Measurements from ENCODE around the gene SLC9A8. TPM values are rescaled to one million over a fixed set of nuclear protein-coding genes. Genes with fewer than 3 reads are reported as not detected.
"Not testable (repeated sequence)": the region's sequence is repeated elsewhere in the genome, so short reads cannot be mapped to it uniquely, and the experiment has no call there.

SLC9A8 gene
- total and polyA plus RNA-seq, 4 experiments from 2014 or later, result 3.4 to 25.6 (median 16.9) TPM

DNA sequence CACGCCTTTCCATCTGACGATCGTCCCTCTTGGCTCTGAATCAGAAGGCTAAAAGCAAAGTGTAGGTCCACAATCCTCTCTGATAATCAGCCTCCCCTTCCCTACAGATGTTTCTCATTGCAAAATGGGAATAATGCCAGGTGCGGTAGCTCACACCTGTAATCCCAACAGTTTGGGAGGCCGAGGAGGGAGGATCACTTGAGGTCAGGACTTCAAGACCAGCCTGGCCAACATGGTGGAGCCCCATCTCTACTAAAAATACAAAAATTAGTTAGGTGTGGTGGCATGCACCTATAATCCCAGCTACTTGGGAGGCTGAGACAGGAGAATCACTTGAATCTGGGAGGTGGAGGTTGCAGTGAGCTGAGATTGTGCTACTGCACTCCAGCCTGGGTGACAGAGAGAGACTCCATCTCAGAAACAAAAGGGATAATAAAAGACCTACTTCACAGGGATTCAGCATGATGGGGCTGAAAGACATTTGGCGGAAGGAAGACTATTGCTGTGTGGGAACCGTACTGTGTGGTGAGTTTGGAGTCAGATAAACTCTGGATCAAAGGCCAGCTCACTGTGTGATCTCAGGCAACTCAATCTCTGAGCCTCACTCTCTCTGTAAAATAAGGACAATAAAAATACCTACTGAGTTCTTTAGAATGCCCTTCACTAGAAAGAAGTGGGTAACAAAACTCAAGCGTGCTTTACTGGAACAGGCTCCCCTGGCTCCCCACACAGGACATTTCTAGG is 15.9 kb upstream of the SLC9A8 start:
- H3K36me3 ChIP-seq (ENCODE audit: insufficient read depth, low read length), result no peaks in the 10 kb centered on the region
- no peaks in the 10 kb centered on the region for H3K36me3 Mint-ChIP-seq
- H3K9me3 Mint-ChIP-seq, result no peaks in the 10 kb centered on the region
- H3K27me3 Mint-ChIP-seq, result peaks cover 9 to 13% of the 10 kb centered on the region in 2 donors
- H3K27me3 ChIP-seq (ENCODE audit: insufficient read depth, low read length), result no peaks in the 10 kb centered on the region
- H3K27ac ChIP-seq (ENCODE audit: low read depth, low read length), result no peak overlapping the region
- ChIA-PET POLR2A (ENCODE audit: partially characterized antibody) (no interaction called here), CTCF (ENCODE audit: partially characterized antibody) (no interaction called here)
- intact Hi-C loops (cut with micrococcal nuclease), result no loop called here
- peak overlapping the region in 2 of 7 donors; percentile 17 to 71 for H3K27ac Mint-ChIP-seq
- peaks cover 17% of the 10 kb centered on the region for H3K4me1 ChIP-seq (ENCODE audit: insufficient read depth, low read length)
- H3K4me3 Mint-ChIP-seq, result no peak overlapping the region
- H3K4me3 ChIP-seq (ENCODE audit: low read length in 2 of 2), result no peak overlapping the region
- H3K4me1 Mint-ChIP-seq, result peaks cover 10 to 18% (median 16%) of the 10 kb centered on the region in 4 donors
- no peaks in the 10 kb centered on the region for H3K9me3 ChIP-seq (ENCODE audit: control insufficient read depth in 1 of 2, low read length in 2 of 2)
- DNase-seq, result no peak

DNA sequence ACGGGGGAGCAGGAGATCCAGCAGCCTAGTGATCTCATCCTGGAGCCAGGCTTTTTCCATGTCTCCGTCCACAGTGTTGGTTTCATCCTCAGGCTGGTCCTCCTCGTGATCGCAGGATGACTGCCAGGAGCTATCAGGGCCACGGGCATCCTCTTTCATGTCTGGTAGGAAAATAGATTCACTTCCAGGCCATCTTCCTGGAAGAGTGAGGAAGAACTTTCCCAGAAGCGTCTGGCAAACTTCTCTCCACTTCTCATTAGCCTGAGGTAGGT is 15.3 kb upstream of the SLC9A8 start:
- Histone ChIP-seq H3K27me3 (ENCODE audit: insufficient read depth, low read length) (no peaks in the 10 kb centered on the region), H3K36me3 (ENCODE audit: insufficient read depth, low read length) (no peaks in the 10 kb centered on the region), H3K4me1 (ENCODE audit: insufficient read depth, low read length) (peaks cover 22% of the 10 kb centered on the region), H3K9me3 (ENCODE audit: control insufficient read depth in 1 of 2, low read length in 2 of 2) (no peaks in the 10 kb centered on the region), H3K27ac (ENCODE audit: low read depth, low read length) (no peak overlapping the region), H3K4me3 (ENCODE audit: low read length in 2 of 2) (no peak overlapping the region)
- Mint-ChIP-seq H3K4me3 (no peak overlapping the region), H3K9me3 (no peaks in the 10 kb centered on the region), H3K36me3 (no peaks in the 10 kb centered on the region), H3K27me3 (peaks cover 9 to 13% of the 10 kb centered on the region in 2 donors), H3K4me1 (peaks cover 10 to 23% (median 16%) of the 10 kb centered on the region in 4 donors), H3K27ac (no peak overlapping the region)
- ChIA-PET POLR2A (ENCODE audit: partially characterized antibody) (no interaction called here), CTCF (ENCODE audit: partially characterized antibody) (no interaction called here)
- intact Hi-C loops (cut with micrococcal nuclease), result no loop called here
- DNase-seq, result no peak

DNA sequence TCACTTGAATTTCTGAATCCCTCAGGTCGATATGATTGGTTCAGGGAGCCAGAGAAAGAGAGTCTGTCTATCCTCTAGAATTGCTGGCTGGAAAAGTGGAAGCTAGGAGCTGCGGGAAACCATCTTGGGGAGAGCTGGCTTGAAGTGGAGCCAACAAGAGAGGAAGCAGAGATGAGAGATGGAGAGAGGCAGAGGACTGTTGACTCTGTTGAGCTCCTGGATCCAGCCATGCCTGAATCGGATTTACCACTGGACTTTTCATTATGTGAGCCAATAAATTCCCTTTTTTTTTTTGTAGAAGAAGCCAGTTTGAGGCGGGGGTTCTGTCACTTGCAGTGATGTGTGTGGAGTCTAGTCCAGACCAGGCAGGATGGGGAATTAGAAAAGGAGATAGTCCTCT is 13.9 kb upstream of the SLC9A8 start:
- no peak overlapping the region for H3K4me3 Mint-ChIP-seq
- H3K27me3 ChIP-seq (ENCODE audit: insufficient read depth, low read length), result no peaks in the 10 kb centered on the region
- no peak overlapping the region for H3K27ac ChIP-seq (ENCODE audit: low read depth, low read length)
- no peak overlapping the region for H3K4me3 ChIP-seq (ENCODE audit: low read length in 2 of 2)
- H3K4me1 Mint-ChIP-seq, result peaks cover 14 to 32% (median 21%) of the 10 kb centered on the region in 4 donors
- H3K4me1 ChIP-seq (ENCODE audit: insufficient read depth, low read length), result peaks cover 28% of the 10 kb centered on the region
- POLR2A ChIA-PET (ENCODE audit: partially characterized antibody), result no interaction called here
- no peaks in the 10 kb centered on the region for H3K36me3 ChIP-seq (ENCODE audit: insufficient read depth, low read length)
- peaks cover 7 to 12% of the 10 kb centered on the region in 2 donors for H3K27me3 Mint-ChIP-seq
- no peaks in the 10 kb centered on the region for H3K9me3 Mint-ChIP-seq
- no peak overlapping the region for H3K27ac Mint-ChIP-seq
- H3K36me3 Mint-ChIP-seq, result no peaks in the 10 kb centered on the region
- H3K9me3 ChIP-seq (ENCODE audit: control insufficient read depth in 1 of 2, low read length in 2 of 2), result no peaks in the 10 kb centered on the region
- intact Hi-C loops (cut with micrococcal nuclease), result no loop called here
- CTCF ChIA-PET (ENCODE audit: partially characterized antibody), result no interaction called here
- no peak for DNase-seq

DNA sequence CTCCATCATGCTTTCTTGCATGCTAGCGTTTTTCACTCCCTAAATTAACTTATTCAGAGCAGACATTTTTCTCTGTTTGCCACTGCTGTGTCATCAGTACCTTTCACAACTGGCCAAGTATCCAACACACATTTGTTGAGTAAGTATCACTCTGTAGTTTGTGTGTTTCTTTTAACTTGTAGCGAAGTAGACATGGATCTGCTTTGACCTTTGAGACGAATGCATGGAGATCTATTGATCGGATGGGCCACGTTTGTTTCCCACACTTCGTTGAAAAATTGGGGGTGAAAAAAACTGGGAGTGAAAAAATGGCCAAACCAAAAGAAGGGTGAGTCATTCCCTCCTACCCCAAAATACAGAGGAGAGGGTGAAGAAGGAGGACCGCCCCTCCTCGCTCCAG is 12.9 kb upstream of the SLC9A8 start:
- H3K4me1 ChIP-seq (ENCODE audit: insufficient read depth, low read length), result peaks cover 26% of the 10 kb centered on the region
- no peaks in the 10 kb centered on the region for H3K36me3 Mint-ChIP-seq
- no peaks in the 10 kb centered on the region for H3K36me3 ChIP-seq (ENCODE audit: insufficient read depth, low read length)
- intact Hi-C loops (cut with micrococcal nuclease), result no loop called here
- no peaks in the 10 kb centered on the region for H3K27me3 ChIP-seq (ENCODE audit: insufficient read depth, low read length)
- H3K4me3 Mint-ChIP-seq, result no peak overlapping the region
- H3K9me3 Mint-ChIP-seq, result no peaks in the 10 kb centered on the region
- H3K27ac ChIP-seq (ENCODE audit: low read depth, low read length), result no peak overlapping the region
- H3K27ac Mint-ChIP-seq, result no peak overlapping the region
- H3K4me1 Mint-ChIP-seq, result peaks cover 15 to 32% (median 22%) of the 10 kb centered on the region in 4 donors
- DNase-seq, result no peak
- H3K9me3 ChIP-seq (ENCODE audit: control insufficient read depth in 1 of 2, low read length in 2 of 2), result no peaks in the 10 kb centered on the region
- H3K27me3 Mint-ChIP-seq, result peaks cover 5 to 10% of the 10 kb centered on the region in 2 donors
- no peak overlapping the region for H3K4me3 ChIP-seq (ENCODE audit: low read length in 2 of 2)
- ChIA-PET POLR2A (ENCODE audit: partially characterized antibody) (no interaction called here), CTCF (ENCODE audit: partially characterized antibody) (no interaction called here)

DNA sequence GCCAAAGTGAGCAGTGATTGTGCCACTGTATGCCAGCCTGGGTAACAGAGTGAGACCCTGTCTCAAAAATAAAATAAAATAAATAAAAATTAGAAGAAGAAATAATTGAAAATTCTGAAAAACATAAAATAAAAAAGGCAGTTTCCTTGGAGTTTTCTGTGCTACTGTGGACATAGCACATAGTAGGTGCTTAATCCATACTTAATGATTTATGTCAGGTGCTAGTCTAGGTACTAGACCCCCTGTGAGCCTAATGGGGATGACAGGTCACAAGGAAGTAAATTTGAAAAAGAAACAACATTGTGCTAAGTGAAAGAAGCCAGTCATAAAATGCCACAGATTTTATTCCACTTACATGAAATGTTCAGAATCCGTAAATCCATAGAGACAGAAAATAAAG is 9.2 kb upstream of the SLC9A8 start:
- Histone ChIP-seq H3K9me3 (ENCODE audit: control insufficient read depth in 1 of 2, low read length in 2 of 2) (no peaks in the 10 kb centered on the region), H3K27me3 (ENCODE audit: insufficient read depth, low read length) (no peaks in the 10 kb centered on the region), H3K4me1 (ENCODE audit: insufficient read depth, low read length) (peaks cover 29% of the 10 kb centered on the region), H3K27ac (ENCODE audit: low read depth, low read length) (no peak overlapping the region), H3K36me3 (ENCODE audit: insufficient read depth, low read length) (no peaks in the 10 kb centered on the region), H3K4me3 (ENCODE audit: low read length in 2 of 2) (no peak overlapping the region)
- no peaks in the 10 kb centered on the region for H3K36me3 Mint-ChIP-seq
- H3K4me3 Mint-ChIP-seq, result no peak overlapping the region
- ChIA-PET CTCF (ENCODE audit: partially characterized antibody) (no interaction called here), POLR2A (ENCODE audit: partially characterized antibody) (no interaction called here)
- H3K27me3 Mint-ChIP-seq, result peaks cover 0 to 4% of the 10 kb centered on the region in 2 donors
- intact Hi-C loops (cut with micrococcal nuclease), result no loop called here
- H3K9me3 Mint-ChIP-seq, result no peaks in the 10 kb centered on the region
- peaks cover 16 to 32% (median 23%) of the 10 kb centered on the region in 4 donors for H3K4me1 Mint-ChIP-seq
- DNase-seq, result no peak
- H3K27ac Mint-ChIP-seq, result peak overlapping the region in 1 of 7 donors; percentile 88

DNA sequence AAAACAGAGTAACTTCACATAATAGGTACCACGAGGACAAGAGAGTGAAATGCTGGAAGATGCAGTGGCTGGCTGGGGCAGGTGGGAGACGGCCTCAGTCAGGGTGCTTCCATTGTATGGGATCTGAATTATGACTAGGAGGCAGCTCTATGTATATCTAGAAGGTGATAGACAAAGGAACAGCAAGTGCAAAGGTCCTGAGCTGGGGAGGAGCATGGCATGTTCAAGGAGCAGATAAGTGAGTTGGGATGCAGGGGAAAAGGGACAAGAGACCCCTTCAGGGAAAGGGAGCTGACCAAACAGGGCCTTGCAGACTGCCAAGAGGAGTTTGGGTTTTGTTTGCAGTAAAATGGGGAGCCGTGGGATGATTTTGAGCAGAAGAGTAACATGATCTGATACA is 8.3 kb upstream of the SLC9A8 start:
- Histone ChIP-seq H3K27ac (ENCODE audit: low read depth, low read length) (no peak overlapping the region), H3K4me1 (ENCODE audit: insufficient read depth, low read length) (peaks cover 29% of the 10 kb centered on the region), H3K4me3 (ENCODE audit: low read length in 2 of 2) (no peak overlapping the region), H3K9me3 (ENCODE audit: control insufficient read depth in 1 of 2, low read length in 2 of 2) (no peaks in the 10 kb centered on the region), H3K27me3 (ENCODE audit: insufficient read depth, low read length) (no peaks in the 10 kb centered on the region), H3K36me3 (ENCODE audit: insufficient read depth, low read length) (no peaks in the 10 kb centered on the region)
- ChIA-PET POLR2A (ENCODE audit: partially characterized antibody) (interaction anchor here (1.2 kb wide), 1 partner anchor 9 kb away, joined by 3 read pairs; the partner anchor contains the start of gene SLC9A8), CTCF (ENCODE audit: partially characterized antibody) (no interaction called here)
- Mint-ChIP-seq H3K27me3 (peaks cover 0 to 2% of the 10 kb centered on the region in 2 donors), H3K4me1 (peaks cover 16 to 32% (median 23%) of the 10 kb centered on the region in 4 donors), H3K27ac (peak overlapping the region in 3 of 7 donors; percentile 22 to 75 (median 29)), H3K36me3 (no peaks in the 10 kb centered on the region), H3K9me3 (no peaks in the 10 kb centered on the region), H3K4me3 (no peak overlapping the region)
- DNase-seq, result no peak
- intact Hi-C loops (cut with micrococcal nuclease), result no loop called here

DNA sequence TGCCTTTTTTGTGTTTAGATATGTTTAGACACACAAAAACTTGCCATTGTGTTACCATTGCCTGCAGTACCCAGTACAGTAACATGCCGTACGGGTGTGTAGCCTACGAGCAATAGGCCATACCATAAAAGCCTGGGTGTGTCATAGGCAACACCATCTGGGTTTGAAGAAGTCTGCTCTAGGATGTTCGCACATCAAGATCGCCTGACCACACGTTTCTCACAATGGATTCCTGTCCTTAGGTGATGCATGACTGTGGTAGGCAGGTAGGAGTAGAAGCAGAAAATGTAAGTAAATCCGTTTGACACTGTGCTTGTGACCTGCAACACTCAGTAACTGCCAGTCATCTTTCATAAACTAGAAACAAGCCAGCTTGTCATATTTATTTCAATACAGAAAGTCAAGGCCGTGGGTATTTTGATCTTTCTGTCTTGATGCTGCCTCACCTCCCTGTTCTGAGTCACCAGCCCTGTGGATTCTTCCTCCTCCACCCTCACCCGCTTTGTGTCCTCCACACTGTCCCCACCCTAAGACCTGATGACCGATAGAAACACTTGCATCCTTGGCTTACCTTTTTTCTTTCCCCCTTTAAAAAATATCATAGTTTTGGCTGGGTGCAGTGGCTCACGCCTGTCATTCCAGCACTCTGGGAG is 7.3 kb upstream of the SLC9A8 start:
- intact Hi-C loops (cut with micrococcal nuclease), result not testable (repeated sequence)
- H3K4me3 Mint-ChIP-seq, result peak overlapping the region in 2 of 8 donors; percentile 13 to 77

More for the DNA sequence above, 7.3 kb upstream of the SLC9A8 start:
- H3K36me3 ChIP-seq (ENCODE audit: insufficient read depth, low read length); H3K9me3 ChIP-seq (ENCODE audit: control insufficient read depth in 1 of 2, low read length in 2 of 2); H3K9me3 Mint-ChIP-seq; H3K27me3 Mint-ChIP-seq; H3K4me3 ChIP-seq (ENCODE audit: low read length in 2 of 2); H3K27me3 ChIP-seq (ENCODE audit: insufficient read depth, low read length); H3K36me3 Mint-ChIP-seq; CTCF ChIA-PET (ENCODE audit: partially characterized antibody): not testable (repeated sequence)
- Histone ChIP-seq H3K27ac (ENCODE audit: low read depth, low read length) (peak overlapping the region; percentile 10), H3K4me1 (ENCODE audit: insufficient read depth, low read length) (peaks cover 28% of the 10 kb centered on the region)
- Mint-ChIP-seq H3K27ac (peak overlapping the region in 4 of 7 donors; percentile 59 to 86 (median 80)), H3K4me1 (peaks cover 16 to 32% (median 22%) of the 10 kb centered on the region in 4 donors)
- peak in 3 of 5 donors; percentile 14 to 68 (median 24) for DNase-seq
- POLR2A ChIA-PET (ENCODE audit: partially characterized antibody), result interaction anchor here (1.2 kb wide), 1 partner anchor 8 kb away, joined by 3 read pairs; the partner anchor contains the start of gene SLC9A8
